CD14-positive monocyte (primary cell): ENCODE measurements around the gene KRT73. TPM values are rescaled to one million over a fixed set of nuclear protein-coding genes. Genes with fewer than 3 reads are reported as not detected.

Source experiments
- DNase-seq, 3 donors: peaks; one replicate each; pipeline ENCODE4 v3.0.0-alpha.2; 2011 to 2022
- H2AFZ ChIP-seq: 2 replicates; pipeline ENCODE4 v1.6.0; 2012; ENCODE audit warnings: mild to moderate bottlenecking, low read depth, low read length, inconsistent platforms; ENCODE audit not compliant: insufficient read depth, poor library complexity, severe bottlenecking
- H3K27ac ChIP-seq, 2 donors: 1 replicate in 1 of 2; 2 replicates in 1 of 2; pipeline ENCODE4 v1.5.1; 2012 to 2013; ENCODE audit warnings: low read length in 2 of 2, control low read depth in 1 of 2, inconsistent platforms in 1 of 2, low read depth in 1 of 2, mild to moderate bottlenecking in 1 of 2
- H3K27me3 ChIP-seq, 2 donors: one replicate each; pipeline versions ENCODE4 v1.6.0 to v1.6.1; 2011 to 2013; ENCODE audit warnings: low read length in 2 of 2; ENCODE audit not compliant: control insufficient read depth in 2 of 2, insufficient read depth in 2 of 2
- H3K36me3 ChIP-seq, 2 donors: replicated peaks in 1 of 2; 1 replicate in 1 of 2; 2 replicates in 1 of 2; pipeline versions ENCODE4 v1.5.1 to v1.6.1; 2012 to 2013; ENCODE audit warnings: low read length in 2 of 2, control low read depth in 1 of 2, inconsistent platforms in 1 of 2, mild to moderate bottlenecking in 1 of 2; ENCODE audit not compliant: insufficient read depth in 2 of 2, control insufficient read depth in 1 of 2
- H3K4me1 ChIP-seq, 2 donors: 1 replicate in 1 of 2; 2 replicates in 1 of 2; pipeline versions ENCODE4 v1.5.1 to v1.6.1; 2012 to 2013; ENCODE audit warnings: low read length in 2 of 2, control low read depth in 1 of 2, inconsistent platforms in 1 of 2, mild to moderate bottlenecking in 1 of 2, moderate library complexity in 1 of 2; ENCODE audit not compliant: insufficient read depth in 2 of 2, control insufficient read depth in 1 of 2
- H3K4me2 ChIP-seq: replicated peaks from 2 replicates; pipeline ENCODE3; 2012; ENCODE audit warnings: low read length, moderate library complexity, mild to moderate bottlenecking; ENCODE audit not compliant: poor library complexity, severe bottlenecking; ENCODE audit errors: extremely low read depth
- H3K4me3 ChIP-seq, 3 experiments: fragments of 200-600 bp in 1 of 3; sonication (generic) in 1 of 3; replicated peaks in 1 of 3; 1 replicate in 2 of 3; 2 replicates in 1 of 3; pipeline ENCODE4 v1.5.1; 2011 to 2013; ENCODE audit warnings: low read length in 3 of 3, mild to moderate bottlenecking in 3 of 3, control low read depth in 2 of 3, low read depth in 2 of 3, inconsistent platforms in 1 of 3, moderate library complexity in 1 of 3
- H3K79me2 ChIP-seq: 2 replicates; pipeline ENCODE4 v1.6.0; 2012; ENCODE audit warnings: mild to moderate bottlenecking, control low read depth, inconsistent platforms, low read length, moderate library complexity; ENCODE audit not compliant: insufficient read depth
- H3K9ac ChIP-seq: 2 replicates; pipeline ENCODE4 v1.6.0; 2017; ENCODE audit warnings: low read length, mild to moderate bottlenecking; ENCODE audit not compliant: insufficient read depth, poor library complexity, severe bottlenecking
- H3K9me3 ChIP-seq, 2 donors: replicated peaks in 1 of 2; 1 replicate in 1 of 2; 2 replicates in 1 of 2; pipeline versions ENCODE4 v1.5.1 to v1.6.1; 2012 to 2013; ENCODE audit warnings: low read length in 2 of 2, control low read depth in 1 of 2; ENCODE audit not compliant: control insufficient read depth in 1 of 2, insufficient read depth in 1 of 2
- H4K20me1 ChIP-seq: 2 replicates; pipeline ENCODE4 v1.6.0; 2012; ENCODE audit warnings: mild to moderate bottlenecking, low read length, control low read depth, moderate library complexity; ENCODE audit not compliant: insufficient read depth
- H3K27ac Mint-ChIP-seq, 7 donors: one replicate each; pipeline ENCODE4 v1.8.0; 2020; ENCODE audit warnings: mild to moderate bottlenecking in 7 of 7, mixed read lengths in 7 of 7, moderate library complexity in 6 of 7, inconsistent platforms in 2 of 7
- H3K27me3 Mint-ChIP-seq, 3 donors: one replicate each; pipeline ENCODE4 v1.8.0; 2021 to 2022; ENCODE audit warnings: low read depth in 3 of 3, mild to moderate bottlenecking in 3 of 3, mixed read lengths in 3 of 3, moderate library complexity in 3 of 3, inconsistent platforms in 1 of 3
- H3K36me3 Mint-ChIP-seq, 2 donors: one replicate each; pipeline ENCODE4 v1.8.0; 2020; ENCODE audit warnings: mixed read lengths in 2 of 2, inconsistent platforms in 1 of 2, mild to moderate bottlenecking in 1 of 2
- H3K4me1 Mint-ChIP-seq: one replicate; pipeline ENCODE4 v1.8.0; 2020; ENCODE audit warnings: mild to moderate bottlenecking, mixed read lengths
- H3K4me3 Mint-ChIP-seq, 2 donors: one replicate each; pipeline ENCODE4 v1.8.0; 2020; ENCODE audit warnings: mild to moderate bottlenecking in 2 of 2, mixed read lengths in 2 of 2, moderate library complexity in 1 of 2
- H3K9me3 Mint-ChIP-seq, 7 donors: one replicate each; pipeline ENCODE4 v1.8.0; 2020 to 2022; ENCODE audit warnings: mixed read lengths in 7 of 7, mild to moderate bottlenecking in 6 of 7, moderate library complexity in 6 of 7, inconsistent platforms in 2 of 7
- CTCF ChIP-seq: fragments of 200-600 bp; IDR thresholded peaks from one replicate; pipeline ENCODE4 v1.8.0; 2022; ENCODE audit warnings: antibody characterized with exemption, mild to moderate bottlenecking
- WGBS: methylation state at CpG from one replicate; pipeline ENCODE4 v1.1.5; 2013; ENCODE audit warnings: missing lambda C conversion rate; ENCODE audit not compliant: insufficient coverage; 5-methylcytosine and 5-hydroxymethylcytosine counted together
- intact Hi-C, 2 donors: fragments of 100-400 bp; cut with micrococcal nuclease; formaldehyde crosslinking; loops; one replicate each; pipeline versions ENCODE4 v1.15.0 to v1.15.1; 2023
- polyA plus RNA-seq, 3 donors: library from polyadenylated mRNA; depleted of rRNA in 1 of 3; unstranded in 2 of 3; stranded (reverse) in 1 of 3; fragments of 300-500 nt in 2 of 3; fragments of >200 nt in 1 of 3; fragmentation: Illumina TruSeq in 2 of 3; gene quantifications; 1 replicate in 2 of 3; 2 replicates in 1 of 3; pipeline ENCODE4 v1.2.3, GENCODE V29; 2012 to 2021

The KRT73 gene
- polyA plus RNA-seq, 3 donors: not detected

- H3K27me3 Mint-ChIP-seq: peaks cover 0 to 6% (median 0%) of the 10 kb centered on the region in 3 donors
- no peak overlapping the region for H3K4me2 ChIP-seq
- no peak overlapping the region for H3K9ac ChIP-seq
- no peaks in the 10 kb centered on the region for H3K4me1 ChIP-seq
- H3K36me3 ChIP-seq: no peaks in the 10 kb centered on the region
- no peak overlapping the region for H3K4me3 ChIP-seq
- no peak overlapping the region for H2AFZ ChIP-seq
- no peaks in the 10 kb centered on the region for H3K9me3 ChIP-seq
- no peak for DNase-seq
- peaks cover 0 to 2% (median 0%) of the 10 kb centered on the region in 7 donors for H3K9me3 Mint-ChIP-seq
- H3K36me3 Mint-ChIP-seq: no peaks in the 10 kb centered on the region
- no peak overlapping the region for H3K27ac ChIP-seq
- no peaks in the 10 kb centered on the region for H3K4me1 Mint-ChIP-seq
- no peak overlapping the region for H3K4me3 Mint-ChIP-seq
- 86% methylated on average over 5 of the region's 6 CpGs for WGBS
- intact Hi-C loops: no loop called here
- no peaks in the 10 kb centered on the region for H3K79me2 ChIP-seq
- no peak for TF ChIP-seq CTCF
- H4K20me1 ChIP-seq: no peaks in the 10 kb centered on the region
- no peaks in the 10 kb centered on the region for H3K27me3 ChIP-seq
- H3K27ac Mint-ChIP-seq: no peak overlapping the region
Measured at GRCh38 chr12:52657250-52657902, 39.0 kb upstream of the KRT73 start.

- H4K20me1 ChIP-seq: no peaks in the 10 kb centered on the region
- no peaks in the 10 kb centered on the region for H3K36me3 ChIP-seq
- no peak overlapping the region for H3K27ac ChIP-seq
- H3K9me3 ChIP-seq: no peaks in the 10 kb centered on the region
- 87% methylated on average over 2 of the region's 4 CpGs for WGBS
- Mint-ChIP-seq H3K36me3 (no peaks in the 10 kb centered on the region), H3K4me1 (no peaks in the 10 kb centered on the region), H3K9me3 (peaks cover 0 to 6% (median 2%) of the 10 kb centered on the region in 7 donors), H3K4me3 (no peak overlapping the region), H3K27ac (no peak overlapping the region), H3K27me3 (peaks cover 0 to 4% (median 0%) of the 10 kb centered on the region in 3 donors)
- no peak overlapping the region for H2AFZ ChIP-seq
- H3K4me3 ChIP-seq: no peak overlapping the region
- H3K4me2 ChIP-seq: no peak overlapping the region
- no peaks in the 10 kb centered on the region for H3K79me2 ChIP-seq
- intact Hi-C loops: no loop called here
- H3K27me3 ChIP-seq: no peaks in the 10 kb centered on the region
- TF ChIP-seq CTCF: no peak
- no peaks in the 10 kb centered on the region for H3K4me1 ChIP-seq
- H3K9ac ChIP-seq: no peak overlapping the region
- no peak for DNase-seq
Measured at GRCh38 chr12:52656616-52657015, 38.3 kb upstream of the KRT73 start.
